ENCODE results near the gene MUC2.

Gene MUC2

DNA sequence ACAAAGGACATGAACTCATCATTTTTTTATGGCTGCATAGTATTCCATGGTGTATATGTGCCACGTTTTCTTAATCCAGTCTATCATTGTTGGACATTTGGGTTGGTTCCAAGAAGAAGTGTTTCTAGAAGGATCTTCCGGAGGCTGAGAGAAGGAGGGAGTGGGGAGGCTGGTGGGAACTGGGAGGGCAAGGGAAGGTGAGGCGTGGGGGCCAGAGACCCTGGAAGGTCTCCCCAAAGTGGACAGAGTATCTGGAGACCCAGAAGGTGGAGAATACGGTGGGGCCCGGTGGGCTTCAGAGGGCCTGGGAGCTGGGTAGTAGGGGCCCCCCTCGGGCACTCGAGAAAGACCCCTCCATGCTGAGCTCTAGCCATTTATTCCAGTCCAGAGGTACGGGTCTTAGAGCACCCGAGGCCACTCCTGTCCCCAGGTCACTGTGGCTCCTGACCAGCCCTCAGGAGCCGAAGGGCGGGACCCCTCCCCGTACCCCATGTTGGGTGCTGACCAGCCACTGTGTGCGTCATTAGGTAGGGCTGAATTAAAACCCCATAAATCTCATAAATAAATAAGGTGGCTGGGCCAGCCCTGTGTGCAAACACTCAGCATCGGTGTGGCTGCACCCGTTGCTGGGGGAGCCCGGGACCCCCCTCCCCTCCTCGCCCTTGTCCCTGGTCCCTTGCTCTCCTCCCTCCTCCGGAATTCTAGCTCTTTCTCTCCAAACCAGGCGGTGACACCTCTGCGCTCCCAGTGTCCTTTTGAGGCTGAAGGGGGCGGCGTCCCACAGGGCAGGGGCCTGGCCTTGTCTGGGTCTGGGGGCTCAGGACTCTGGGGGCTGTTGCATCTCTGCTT lies 44.3 kb downstream of the MUC2 start:
- no peak for FAIRE-seq
- no peak for DNase-seq (ENCODE audit: low spot score)

DNA sequence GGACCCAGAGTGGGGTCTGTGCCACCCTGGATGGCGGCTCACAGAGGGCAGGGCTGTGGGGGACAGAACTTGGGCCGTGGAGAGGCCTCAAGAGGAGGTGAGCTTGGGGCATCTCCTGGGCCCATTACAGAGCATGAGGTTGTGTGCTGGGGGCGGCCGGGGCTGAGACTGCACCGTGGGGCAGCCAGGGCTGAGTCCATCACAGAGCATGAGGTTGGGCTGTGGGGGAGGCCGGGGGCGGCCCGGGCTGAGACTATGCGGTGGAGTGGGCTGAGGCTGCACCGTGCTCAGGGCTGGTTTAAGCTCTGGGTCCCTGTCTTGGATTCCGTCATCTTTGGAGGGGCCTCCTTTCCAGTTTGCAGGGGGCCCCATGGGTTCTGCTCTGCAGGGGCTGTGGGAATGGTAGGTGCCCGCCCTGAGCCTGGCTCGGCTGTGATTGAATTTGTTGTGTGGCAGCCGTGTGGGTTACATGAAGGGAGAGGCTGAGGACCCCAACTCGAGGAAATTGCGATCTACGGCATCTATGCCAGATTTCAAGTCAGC lies 45.0 kb downstream of the MUC2 start:
- DNase-seq (ENCODE audit: low spot score) (no peak), FAIRE-seq (no peak)

DNA sequence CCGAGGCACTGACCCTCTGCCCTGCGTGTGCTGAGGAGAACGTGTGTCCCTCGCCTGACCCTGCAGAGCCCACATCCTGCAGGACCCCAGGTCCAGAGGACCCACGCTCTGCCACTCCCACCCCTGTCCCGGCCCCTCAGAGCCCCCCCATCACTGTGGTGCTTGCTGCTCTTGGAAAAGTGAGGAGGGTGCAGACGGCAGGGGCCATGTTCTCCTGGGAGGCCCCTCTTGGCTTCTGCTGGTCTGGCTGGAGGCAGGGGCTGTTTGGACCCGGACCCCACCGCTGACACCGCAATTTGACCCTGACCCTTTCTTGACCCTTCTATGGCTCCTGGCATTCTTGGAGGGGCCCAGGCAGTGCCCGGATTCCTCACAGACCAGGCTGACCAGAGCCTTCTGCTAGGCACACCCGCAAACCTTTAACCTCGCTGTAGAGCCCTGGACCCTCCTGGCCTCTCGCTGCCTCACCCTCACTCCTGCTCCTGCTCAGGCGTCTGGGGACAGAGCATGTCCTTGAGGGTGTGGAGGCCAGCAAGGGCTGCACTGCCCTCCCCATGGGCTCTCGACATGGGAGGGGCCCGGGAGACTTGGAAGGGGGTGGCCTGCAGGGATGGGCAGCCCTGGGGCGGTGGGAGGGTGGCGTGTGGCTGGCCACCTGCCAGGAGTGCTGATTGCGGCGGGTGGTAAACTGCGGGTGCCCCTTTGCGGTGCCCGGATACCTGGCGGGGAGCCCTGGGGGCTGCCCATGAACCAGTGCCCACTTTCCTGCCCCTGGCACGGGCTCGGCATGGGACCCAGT lies 46.1 kb downstream of the MUC2 start:
- FAIRE-seq: no peak
- DNase-seq (ENCODE audit: low spot score): no peak

DNA sequence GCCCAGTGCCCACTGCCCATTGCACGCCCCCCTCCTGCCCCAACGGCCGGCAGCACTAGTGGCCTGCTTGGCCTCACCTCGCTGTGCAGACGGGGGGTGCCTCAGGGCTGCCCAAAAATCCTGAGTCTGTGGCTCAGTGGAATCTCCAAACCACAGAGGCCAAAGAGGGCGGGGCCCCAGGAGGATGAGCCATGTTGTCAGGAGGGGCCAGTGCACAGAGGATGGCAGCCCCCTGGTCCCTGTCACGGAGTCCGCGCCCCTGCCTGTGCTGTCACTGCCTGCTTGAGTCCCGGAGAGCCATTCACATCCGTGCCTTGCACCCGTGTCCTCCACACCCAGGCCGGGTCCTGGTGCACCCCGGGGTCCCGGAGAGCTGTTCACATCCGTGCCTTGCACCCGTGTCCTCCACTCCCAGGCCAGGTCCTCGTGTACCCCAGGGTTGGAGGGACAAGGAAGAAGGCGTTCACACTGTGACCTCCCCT lies 46.7 kb downstream of the MUC2 start:
- FAIRE-seq: no peak
- DNase-seq (ENCODE audit: low spot score): no peak

DNA sequence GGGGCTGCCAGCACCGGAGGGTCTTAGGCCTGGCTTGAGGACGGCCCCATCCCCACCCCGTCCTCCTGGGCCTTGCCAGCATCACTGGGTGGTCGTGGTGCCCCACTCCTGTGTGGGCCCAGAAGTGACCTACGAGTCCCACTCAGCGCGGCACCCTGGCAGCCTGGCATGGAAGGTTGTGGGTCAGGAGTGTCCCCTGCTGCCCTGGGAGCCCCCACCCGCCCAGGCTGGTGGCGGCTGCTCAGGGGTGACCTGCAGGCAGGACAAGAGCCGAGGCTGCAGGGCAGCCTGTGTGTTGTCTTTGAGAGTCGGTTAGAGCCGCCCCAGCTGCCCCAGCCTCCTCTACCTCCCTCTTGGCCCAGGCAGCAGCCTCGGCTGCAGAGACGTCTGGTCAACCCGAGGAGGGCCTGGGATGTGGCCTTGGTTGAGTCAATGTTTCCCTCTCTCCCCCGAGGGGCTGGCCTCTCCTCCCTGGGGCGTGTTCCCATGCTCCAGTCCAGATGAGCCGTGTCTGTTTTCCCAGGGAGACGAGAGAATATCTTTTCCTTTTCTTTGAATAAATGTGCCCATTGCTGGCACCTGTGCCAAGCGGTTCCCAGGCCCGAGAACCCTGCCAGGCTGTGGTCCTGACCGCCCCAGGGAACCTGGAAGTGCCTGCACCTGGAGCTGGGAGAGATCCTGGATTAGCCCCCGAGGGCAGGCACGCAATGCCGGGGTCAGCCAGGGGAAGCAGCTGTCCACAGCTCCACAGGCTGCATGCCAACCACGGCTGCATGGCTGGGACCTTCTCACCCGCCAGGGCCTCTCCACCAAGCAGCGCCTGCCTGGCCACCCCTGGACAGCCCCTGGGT lies 47.4 kb downstream of the MUC2 start:
- no peak for FAIRE-seq
- DNase-seq (ENCODE audit: low spot score): no peak

DNA sequence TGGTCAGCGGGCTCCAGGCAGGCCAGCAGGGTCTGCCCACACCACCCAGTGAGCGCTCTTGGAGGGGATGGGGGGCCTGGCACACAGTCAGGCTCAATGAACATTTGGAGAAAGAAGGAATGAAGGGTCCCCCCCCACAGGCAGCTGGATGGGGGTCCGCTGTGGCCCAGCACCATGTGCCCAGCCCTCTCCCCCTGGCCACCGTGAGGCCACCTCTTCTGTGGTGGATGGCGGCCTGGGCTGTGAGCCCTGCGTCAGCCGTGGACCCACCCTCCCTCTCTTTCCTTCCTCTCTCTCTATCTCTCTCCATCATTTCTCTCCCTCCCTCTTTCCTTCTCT lies 48.0 kb downstream of the MUC2 start:
- DNase-seq (ENCODE audit: low spot score): no peak
- FAIRE-seq: no peak

DNA sequence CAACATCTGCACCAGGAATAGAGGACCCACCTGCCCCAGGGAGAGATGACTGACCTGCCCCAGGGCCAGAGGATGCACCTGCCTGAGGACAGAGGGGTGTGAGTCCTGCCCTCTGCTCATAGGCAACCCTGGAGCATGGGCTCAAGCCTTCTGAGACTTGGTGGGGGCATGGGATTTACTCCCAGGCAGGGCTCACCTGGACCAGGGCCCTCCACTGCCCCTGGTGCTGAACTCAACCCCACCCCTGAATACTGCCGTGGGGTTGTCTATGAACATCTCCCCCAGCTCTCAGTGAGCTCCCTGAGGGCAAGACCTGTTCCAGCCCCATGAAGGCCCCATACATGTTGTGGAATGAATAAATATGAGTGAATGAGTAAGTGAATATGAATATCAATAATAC lies 49.3 kb downstream of the MUC2 start:
- FAIRE-seq: no peak
- DNase-seq (ENCODE audit: low spot score): no peak

All from RCC 7860 (cell line).